GM12874 (cell line): ENCODE results near the gene CAPNS2.

Source experiments
- CTCF ChIP-seq: IDR thresholded peaks from 2 replicates; pipeline ENCODE4 v1.5.1; 2011; ENCODE audit warnings: low read depth, mild to moderate bottlenecking, control low read depth, low read length, moderate library complexity; ENCODE audit not compliant: insufficient read depth

Gene CAPNS2

DNA sequence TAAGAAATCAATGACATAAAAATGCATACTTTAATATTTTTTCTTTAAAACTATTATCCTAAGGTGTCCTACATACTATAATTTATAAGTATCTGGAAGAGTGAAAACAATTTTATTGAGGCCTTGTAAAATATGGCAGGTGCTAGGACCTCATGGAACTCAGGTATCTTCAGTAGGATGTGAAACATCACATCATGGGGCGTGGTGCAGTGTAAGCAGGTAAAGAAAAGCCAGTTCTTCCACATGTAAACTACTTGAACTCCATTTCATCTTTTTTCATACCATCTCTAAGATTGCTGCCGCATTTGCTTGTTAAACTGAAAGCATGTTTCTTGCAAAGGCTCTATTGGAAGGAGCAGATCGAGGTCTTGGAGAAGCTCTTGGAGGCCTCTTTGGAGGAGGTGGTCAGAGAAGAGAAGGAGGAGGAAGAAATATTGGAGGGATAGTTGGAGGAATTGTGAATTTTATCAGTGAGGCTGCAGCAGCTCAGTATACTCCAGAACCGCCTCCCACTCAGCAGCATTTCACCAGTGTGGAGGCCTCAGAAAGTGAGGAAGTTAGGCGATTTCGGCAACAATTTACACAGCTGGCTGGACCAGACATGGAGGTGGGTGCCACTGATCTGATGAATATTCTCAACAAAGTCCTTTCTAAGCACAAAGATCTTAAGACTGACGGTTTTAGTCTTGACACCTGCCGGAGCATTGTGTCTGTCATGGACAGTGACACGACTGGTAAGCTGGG is at the start of gene CAPNS2:
Gene CAPNS2, plus strand, starts transcription at position 253 of the 744 bp plus-strand sequence. Its CDS starts 73 bp downstream, at position 326.
- no peak for TF ChIP-seq CTCF

DNA sequence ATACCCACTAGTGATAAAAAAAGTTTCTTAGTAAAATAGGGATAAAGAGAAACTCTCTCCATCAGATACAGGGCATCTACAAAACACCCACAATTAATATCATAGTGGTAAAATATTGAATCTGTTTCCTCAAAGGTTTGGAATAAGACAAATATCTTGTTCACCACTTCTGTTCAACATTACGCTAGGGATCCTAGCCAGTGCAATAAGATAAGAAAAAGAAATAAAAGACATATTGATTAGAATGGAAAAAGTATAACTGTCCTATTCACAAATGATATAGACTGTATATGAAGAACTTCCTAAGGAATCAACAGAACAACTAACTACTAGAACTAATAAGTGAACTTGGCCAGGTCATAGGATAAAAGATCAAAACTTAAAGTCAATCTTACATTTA is 44.7 kb upstream of the CAPNS2 start:
- no peak for TF ChIP-seq CTCF

DNA sequence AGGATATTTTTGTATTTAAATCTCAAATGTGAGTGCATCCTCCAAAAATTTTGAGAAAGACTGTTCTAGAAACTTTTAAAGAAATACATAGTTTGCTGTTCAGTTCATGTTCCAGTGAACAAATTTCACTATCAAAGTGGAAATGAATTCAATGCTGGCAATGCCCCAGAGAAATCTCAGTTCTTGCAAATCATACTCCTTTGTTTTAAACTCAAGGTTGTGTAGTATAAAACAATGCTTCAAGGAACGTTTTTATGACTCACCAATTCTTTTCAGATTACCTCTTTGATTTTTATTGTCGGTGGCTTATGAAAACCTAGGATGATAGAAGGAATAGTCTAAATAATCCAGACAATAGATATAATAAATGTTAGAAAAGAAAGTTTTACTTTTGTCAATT is 40.0 kb upstream of the CAPNS2 start:
- no peak for TF ChIP-seq CTCF

DNA sequence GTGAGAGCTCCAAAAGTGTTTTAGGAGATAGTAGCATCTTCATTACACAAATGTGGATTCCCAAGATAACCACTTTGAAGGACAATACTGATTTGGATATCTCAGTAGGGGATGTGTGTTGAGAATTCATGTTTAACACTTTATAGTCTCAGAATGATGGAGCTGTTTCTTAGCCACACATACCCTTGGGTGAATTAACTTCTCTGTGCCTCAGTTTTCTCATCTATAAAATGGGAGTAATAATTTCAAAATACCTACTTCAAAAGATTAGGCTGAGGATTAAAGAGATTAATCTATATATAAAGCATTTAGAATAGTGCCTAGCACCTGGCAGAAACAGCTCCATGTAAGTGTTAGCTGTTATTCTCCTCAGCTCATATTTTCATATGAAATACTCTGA is 38.6 kb upstream of the CAPNS2 start:
- no peak for TF ChIP-seq CTCF

- no peak for TF ChIP-seq CTCF
Measured at GRCh38 chr16:55529018-55529417, 37.5 kb upstream of the CAPNS2 start.

DNA sequence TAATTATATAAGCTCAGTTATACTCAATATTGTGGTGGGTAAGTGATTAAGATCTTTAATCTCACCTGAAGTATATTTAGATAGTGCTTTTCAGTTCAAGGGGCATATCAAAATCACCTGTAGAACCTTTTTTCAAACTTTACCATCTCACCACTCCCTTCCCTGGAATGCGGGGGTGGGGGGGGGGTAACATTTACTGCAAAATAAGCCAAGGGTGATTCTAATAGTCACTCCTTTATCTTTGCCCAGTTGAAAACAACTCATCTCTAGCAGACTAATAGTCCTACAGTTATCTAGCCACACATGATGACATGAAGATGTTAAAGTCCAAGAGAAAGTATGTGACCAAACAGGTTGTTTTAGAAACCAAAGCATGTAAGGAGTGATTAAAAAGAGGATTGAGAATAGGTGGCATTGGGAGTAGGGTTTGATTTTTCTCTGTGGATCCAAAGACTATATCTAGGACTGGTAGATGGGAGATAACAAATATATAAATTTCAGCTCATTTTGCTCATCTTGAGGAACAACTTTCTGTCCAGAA is 36.1 kb upstream of the CAPNS2 start:
- TF ChIP-seq CTCF, result no peak

DNA sequence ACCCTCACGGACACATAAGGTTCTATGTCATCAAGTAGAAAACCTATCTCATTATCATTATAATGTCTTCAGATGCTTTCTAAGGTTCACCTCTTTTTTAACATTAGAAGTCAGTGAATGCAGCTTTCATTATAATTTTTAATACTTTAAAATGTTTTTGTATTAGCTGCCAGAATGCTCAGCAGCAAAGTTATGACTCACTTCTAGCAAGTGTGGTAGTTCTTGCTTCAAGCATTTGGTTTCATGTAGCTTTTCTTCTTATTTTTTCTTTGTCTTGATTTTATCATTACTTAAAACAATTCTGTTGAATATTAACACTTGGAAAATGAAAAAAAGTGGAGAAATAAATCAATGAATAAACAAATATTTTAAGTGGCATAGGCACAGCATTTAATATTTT is 34.3 kb upstream of the CAPNS2 start:
- no peak for TF ChIP-seq CTCF
